T-helper 2 cell treated with Interferon-gamma antibody and Interleukin-4, amounts not matched to agents 5 μg/mL and 100 μg/mL, for 36 hours (primary cell): ENCODE data around the gene TAAR8.
"Not testable (repeated sequence)": the region's sequence is repeated elsewhere in the genome, so short reads cannot be mapped to it uniquely, and the experiment has no call there.

ENCODE experiments used
- DNase-seq: peaks from one replicate; pipeline ENCODE4 v3.0.0; 2021; ENCODE audit warnings: low spot score
- H3K27ac Mint-ChIP-seq: one replicate; pipeline ENCODE4 v1.8.0; 2021; ENCODE audit warnings: mild to moderate bottlenecking, mixed read lengths
- H3K27me3 Mint-ChIP-seq: one replicate; pipeline ENCODE4 v1.8.0; 2021; ENCODE audit warnings: low read depth, mixed read lengths
- H3K36me3 Mint-ChIP-seq: one replicate; pipeline ENCODE4 v1.8.0; 2021; ENCODE audit warnings: low read depth, mixed read lengths
- H3K4me1 Mint-ChIP-seq: one replicate; pipeline ENCODE4 v1.8.0; 2021; ENCODE audit warnings: low read depth, mixed read lengths
- H3K4me3 Mint-ChIP-seq: one replicate; pipeline ENCODE4 v1.8.0; 2022; ENCODE audit warnings: mild to moderate bottlenecking, moderate library complexity, mixed read lengths
- H3K9me3 Mint-ChIP-seq: one replicate; pipeline ENCODE4 v1.8.0; 2021; ENCODE audit warnings: mixed read lengths

TAAR8 gene

DNA sequence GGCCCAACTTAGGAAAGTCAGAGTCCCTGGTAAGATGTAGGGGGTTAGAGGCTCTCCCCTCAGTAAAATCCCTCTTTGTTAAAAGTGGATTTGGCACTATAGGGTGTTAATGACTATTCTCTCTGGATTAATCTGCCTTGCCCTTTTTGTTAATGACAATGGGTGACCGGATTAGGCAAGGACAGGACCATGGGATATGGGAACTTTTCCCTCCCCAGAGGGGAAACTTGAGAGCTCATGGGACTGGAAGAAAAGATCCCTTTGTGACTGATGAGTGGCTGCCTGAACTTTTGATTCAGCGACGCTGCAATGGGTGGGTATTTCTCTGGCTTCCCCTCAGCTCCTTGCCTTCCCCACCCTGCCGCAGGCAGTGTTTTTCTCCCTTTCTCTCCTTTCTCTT is 26.6 kb upstream of the TAAR8 start:
- Mint-ChIP-seq H3K27me3 (peaks cover 45% of the 10 kb centered on the region), H3K9me3 (no peaks in the 10 kb centered on the region), H3K36me3 (no peaks in the 10 kb centered on the region), H3K27ac (no peak overlapping the region), H3K4me3 (no peak overlapping the region), H3K4me1 (no peaks in the 10 kb centered on the region)
- DNase-seq, result no peak

DNA sequence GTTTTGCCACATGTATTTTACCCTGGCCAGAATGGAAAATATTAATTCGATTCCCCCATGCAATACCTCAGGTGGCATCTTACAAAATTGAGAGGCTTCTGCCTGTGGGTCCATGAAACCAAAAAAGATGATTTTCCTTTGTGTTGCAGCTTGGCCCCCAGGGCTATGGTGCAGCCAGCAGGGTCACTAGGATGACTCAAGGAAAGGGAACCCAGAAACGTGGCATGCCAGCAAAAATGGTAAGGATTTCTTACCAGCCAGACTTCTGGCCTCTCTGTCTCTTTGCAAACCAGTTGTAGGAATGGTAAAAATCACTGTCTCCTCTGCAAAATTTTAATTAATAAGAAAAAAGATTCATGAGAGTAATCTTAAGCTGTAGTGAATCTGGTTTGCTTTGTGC is 26.0 kb upstream of the TAAR8 start:
- H3K4me1 Mint-ChIP-seq, result no peaks in the 10 kb centered on the region
- H3K27ac Mint-ChIP-seq, result no peak overlapping the region
- peaks cover 45% of the 10 kb centered on the region for H3K27me3 Mint-ChIP-seq
- no peak for DNase-seq
- H3K4me3 Mint-ChIP-seq, result no peak overlapping the region
- H3K9me3 Mint-ChIP-seq, result no peaks in the 10 kb centered on the region
- no peaks in the 10 kb centered on the region for H3K36me3 Mint-ChIP-seq

DNA sequence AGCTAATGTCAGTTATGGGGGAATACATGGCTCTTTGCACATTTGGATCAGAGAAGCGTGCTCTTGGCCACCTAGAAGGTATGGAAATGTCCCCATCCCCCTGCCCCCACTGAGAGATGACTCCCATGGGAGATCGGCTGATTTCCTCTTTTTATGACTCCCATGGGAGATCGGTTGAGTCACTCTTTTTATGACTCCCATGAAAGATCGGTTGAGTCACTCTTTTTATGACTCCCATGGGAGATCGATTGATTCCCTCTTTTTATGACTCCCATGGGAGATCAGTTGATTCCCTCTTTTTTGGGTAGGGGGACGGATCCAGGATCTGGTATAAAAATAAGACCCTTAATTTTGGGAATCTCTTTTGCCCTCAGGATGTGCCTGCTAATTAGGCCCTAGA is 24.7 kb upstream of the TAAR8 start:
- Mint-ChIP-seq H3K27me3 (peaks cover 39% of the 10 kb centered on the region), H3K4me3 (no peak overlapping the region), H3K27ac (no peak overlapping the region), H3K36me3 (no peaks in the 10 kb centered on the region), H3K4me1 (no peaks in the 10 kb centered on the region), H3K9me3 (no peaks in the 10 kb centered on the region)
- DNase-seq, result no peak

DNA sequence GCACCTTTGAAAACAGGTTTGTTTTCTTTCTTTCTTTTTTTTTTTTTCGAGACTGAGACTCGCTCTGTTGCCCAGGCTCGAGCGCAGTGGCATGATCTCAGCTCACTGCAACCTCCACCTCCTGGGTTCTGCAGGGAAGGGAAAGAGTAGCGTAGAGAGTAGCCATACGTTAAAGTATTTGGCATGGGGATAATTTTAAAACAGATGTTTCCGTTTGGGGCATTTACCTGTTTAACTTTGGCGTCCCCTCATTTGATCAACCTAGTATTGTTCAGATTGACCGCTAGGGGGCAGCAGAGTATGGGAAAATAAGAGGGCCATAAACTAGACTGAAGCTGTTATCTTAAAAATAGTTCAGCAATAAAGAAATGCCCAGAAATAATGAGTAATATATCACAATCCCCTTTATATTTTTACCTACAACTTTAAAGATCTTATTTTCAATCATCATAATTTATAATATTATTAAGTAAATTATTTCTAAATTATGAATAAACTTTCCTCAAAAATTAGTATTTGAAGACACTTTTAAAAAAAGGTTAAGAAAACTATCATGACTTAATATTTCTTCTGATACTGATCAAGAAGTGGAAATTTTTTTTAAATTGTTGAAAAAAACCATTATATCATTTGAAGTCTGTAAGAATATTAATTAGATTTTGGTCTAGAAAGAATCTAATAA is 22.0 kb upstream of the TAAR8 start:
- Mint-ChIP-seq H3K36me3 (no peaks in the 10 kb centered on the region), H3K27ac (no peak overlapping the region), H3K9me3 (no peaks in the 10 kb centered on the region), H3K4me3 (no peak overlapping the region), H3K27me3 (peaks cover 25% of the 10 kb centered on the region), H3K4me1 (no peaks in the 10 kb centered on the region)
- peak; percentile 28 for DNase-seq

DNA sequence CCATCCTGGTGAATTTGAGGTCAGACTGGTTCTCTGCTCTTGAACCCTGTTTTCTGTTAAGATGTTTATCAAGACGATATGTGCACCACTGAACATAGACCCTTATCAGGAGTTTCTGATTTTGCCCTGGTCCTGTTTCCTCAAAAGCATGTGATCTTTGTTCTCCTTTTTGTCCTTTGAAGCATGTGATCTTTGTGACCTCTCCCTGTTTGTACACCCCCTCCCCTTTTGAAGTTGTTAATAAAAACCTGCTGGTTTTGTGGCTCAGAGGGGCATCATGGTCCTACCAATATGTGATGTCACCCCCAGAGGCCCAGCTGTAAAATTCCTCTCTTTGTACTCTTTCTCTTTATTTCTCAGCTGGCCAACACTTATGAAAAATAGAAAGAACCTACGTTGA is 17.9 kb upstream of the TAAR8 start:
- not testable (repeated sequence) for H3K4me1 Mint-ChIP-seq, H3K27ac Mint-ChIP-seq, DNase-seq, H3K36me3 Mint-ChIP-seq, H3K4me3 Mint-ChIP-seq, H3K9me3 Mint-ChIP-seq
- H3K27me3 Mint-ChIP-seq, result peaks cover 30% of the 10 kb centered on the region

DNA sequence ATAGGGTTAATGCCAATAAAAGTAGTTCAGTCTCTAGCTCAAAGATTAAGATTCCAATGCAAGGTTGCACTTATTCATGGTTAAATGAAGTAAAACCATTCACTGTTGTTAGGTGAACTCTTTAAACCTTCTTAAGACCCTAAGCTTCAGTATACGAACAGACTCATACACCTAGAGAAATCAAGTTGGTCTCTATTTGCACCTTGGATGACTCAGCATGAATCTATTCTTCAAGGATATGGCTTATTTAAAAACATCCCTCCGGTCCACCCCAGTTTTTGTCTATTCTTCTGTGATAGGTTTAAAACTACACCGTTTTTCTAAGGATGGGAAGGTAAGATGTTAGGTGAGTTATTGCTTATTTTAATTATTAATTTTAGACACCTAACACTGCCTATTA is 15.3 kb upstream of the TAAR8 start:
- no peaks in the 10 kb centered on the region for H3K4me1 Mint-ChIP-seq
- no peak for DNase-seq
- H3K27ac Mint-ChIP-seq, result no peak overlapping the region
- no peak overlapping the region for H3K4me3 Mint-ChIP-seq
- peaks cover 38% of the 10 kb centered on the region for H3K27me3 Mint-ChIP-seq
- no peaks in the 10 kb centered on the region for H3K36me3 Mint-ChIP-seq
- H3K9me3 Mint-ChIP-seq, result no peaks in the 10 kb centered on the region

DNA sequence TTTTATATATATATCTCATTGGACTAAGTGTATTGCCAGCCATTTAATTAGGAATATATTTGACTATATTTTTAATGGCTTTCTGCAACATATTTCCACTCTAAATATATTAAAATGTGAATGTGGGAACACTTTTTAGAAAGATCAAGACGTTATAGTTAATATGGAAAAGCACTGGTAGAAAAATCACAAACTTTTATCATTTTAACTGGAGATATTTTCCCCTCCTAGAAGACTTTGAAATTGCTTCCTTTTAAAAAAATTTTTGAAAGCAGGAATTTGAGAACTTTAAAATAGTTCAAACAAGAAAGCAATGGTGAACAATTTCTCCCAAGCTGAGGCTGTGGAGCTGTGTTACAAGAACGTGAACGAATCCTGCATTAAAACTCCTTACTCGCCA is 14.5 kb upstream of the TAAR8 start, which contains the start of gene TAAR9:
Gene TAAR9, plus strand, starts transcription at position 301 of the 400 bp plus-strand sequence. Its CDS starts 13 bp downstream, at position 314.
- Mint-ChIP-seq H3K27me3 (peaks cover 38% of the 10 kb centered on the region), H3K27ac (no peak within 1 kb of the TSS), H3K9me3 (no peaks in the 10 kb centered on the region), H3K4me1 (no peaks in the 10 kb centered on the region), H3K4me3 (no peak within 1 kb of the TSS), H3K36me3 (no peaks in the 10 kb centered on the region)
- DNase-seq, result no peak

DNA sequence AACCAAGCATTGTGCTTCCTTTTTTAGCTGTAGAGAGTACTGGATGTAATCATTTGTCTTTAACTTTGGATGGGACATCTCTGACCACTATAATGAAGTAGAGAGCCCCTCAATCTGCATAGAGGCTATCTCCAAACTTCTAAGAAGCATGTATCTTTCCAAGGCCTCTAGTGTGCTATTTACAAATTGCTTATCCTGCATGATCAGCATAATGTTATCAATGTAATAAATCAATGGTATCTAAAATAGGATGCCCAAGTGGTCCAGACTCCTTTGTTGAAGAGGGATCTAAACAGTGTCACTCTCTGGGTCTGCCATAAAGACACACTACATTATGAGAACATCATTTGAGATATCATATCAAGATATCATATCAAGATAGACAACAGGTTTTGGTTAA is 7.6 kb upstream of the TAAR8 start:
- Mint-ChIP-seq H3K36me3 (no peaks in the 10 kb centered on the region), H3K4me1 (no peaks in the 10 kb centered on the region), H3K27ac (no peak overlapping the region), H3K4me3 (no peak overlapping the region), H3K27me3 (peaks cover 33% of the 10 kb centered on the region), H3K9me3 (no peaks in the 10 kb centered on the region)
- no peak for DNase-seq

DNA sequence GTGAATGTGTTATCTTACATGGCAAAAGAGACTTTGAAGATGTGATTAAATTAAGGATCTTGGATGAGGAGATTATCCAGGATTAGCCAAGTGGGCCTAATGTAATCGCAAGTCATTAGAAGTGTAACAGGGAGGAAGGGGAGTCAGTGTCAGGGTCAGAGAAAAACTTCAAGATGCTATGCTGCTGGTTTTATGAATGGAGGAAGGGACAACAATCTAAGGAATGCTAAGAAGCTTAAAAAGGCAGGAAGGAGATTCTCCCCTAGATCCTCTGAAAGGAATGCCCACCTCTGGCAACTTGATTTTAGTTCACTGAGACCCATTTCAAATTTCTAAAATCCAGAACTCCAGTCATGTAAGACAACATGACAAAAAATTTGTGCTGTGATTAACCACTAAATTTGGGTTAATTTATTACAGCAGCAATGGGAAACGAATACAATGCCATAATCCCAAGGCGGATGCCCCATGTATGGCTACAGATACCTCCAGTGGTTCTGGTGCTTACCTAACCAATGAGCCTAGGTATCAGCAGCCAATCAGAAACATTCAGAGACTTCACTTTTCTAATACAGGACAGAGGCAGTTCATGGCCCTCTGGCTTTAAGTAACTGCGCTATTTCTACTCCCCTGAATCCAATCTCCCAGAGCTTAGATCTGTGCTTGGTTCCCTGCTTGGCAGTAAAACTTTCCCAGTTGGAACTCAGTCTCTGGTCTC is 3.6 kb upstream of the TAAR8 start:
- no peak for DNase-seq
- H3K36me3 Mint-ChIP-seq, result no peaks in the 10 kb centered on the region
- peaks cover 13% of the 10 kb centered on the region for H3K27me3 Mint-ChIP-seq
- H3K4me1 Mint-ChIP-seq, result no peaks in the 10 kb centered on the region
- no peak overlapping the region for H3K27ac Mint-ChIP-seq
- no peaks in the 10 kb centered on the region for H3K9me3 Mint-ChIP-seq
- no peak overlapping the region for H3K4me3 Mint-ChIP-seq

DNA sequence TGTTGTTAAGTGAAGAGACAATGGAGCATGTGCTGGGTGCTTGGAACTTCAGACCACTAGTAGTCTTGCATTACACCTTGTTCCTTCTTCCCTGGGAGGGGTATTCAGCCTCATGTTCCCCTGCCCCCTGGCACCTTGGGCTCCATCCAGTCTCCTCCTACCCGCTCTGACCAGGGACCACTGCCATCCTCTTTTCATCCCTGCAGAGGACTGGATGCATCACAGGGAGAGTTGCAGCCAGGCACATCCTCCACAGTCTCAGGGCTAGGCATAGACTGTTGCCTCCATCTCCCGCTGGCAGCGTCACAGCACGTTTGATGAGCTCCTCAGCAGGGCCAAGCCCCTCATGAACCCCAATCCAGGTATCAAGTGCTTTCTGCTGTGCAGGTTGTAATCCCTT is 1.3 kb upstream of the TAAR8 start:
- DNase-seq, result no peak
- Mint-ChIP-seq H3K9me3 (no peaks in the 10 kb centered on the region), H3K36me3 (no peaks in the 10 kb centered on the region), H3K27ac (no peak overlapping the region), H3K4me3 (no peak overlapping the region), H3K27me3 (peaks cover 14% of the 10 kb centered on the region), H3K4me1 (no peaks in the 10 kb centered on the region)

DNA sequence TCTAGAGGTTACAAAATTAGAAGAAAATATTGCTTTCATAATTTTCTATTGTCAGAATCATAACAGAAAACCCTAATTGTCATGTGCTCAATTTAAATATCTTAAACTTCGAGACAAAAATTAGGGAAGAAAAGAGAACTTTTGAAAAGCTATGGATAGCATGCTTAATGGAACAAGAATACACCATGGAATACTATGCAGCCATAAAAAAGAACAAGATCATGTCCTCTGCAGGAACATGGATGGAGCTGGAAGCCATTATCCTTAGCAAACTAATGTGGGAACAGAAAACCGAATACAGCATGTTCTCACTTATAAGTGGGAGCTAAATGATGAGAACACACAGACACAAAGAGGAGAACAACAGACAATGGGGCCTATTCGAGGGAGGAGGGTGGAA is 7.6 kb downstream of the TAAR8 start:
- not testable (repeated sequence) for H3K9me3 Mint-ChIP-seq, DNase-seq, H3K4me1 Mint-ChIP-seq, H3K4me3 Mint-ChIP-seq, H3K36me3 Mint-ChIP-seq, H3K27ac Mint-ChIP-seq, H3K27me3 Mint-ChIP-seq

DNA sequence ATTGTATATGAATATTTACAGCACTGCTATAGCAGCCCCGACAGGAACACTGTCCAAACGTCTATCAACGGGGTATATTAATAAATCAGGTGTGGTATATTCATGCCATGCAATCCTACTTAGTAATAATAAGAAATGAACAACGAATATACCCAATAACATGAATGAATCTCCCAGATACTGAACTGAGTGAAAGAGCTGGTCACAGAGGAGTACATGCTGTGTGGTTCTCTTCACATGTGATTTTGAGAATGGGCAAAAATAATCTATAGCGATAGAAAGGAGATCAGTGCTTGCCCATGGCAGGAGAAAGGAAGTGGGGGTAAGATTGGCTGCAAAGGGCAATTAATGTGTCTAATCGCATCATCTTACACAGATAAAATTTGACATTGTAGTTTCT is 13.9 kb downstream of the TAAR8 start:
- Mint-ChIP-seq H3K4me1 (no peaks in the 10 kb centered on the region), H3K36me3 (no peaks in the 10 kb centered on the region), H3K4me3 (no peak overlapping the region), H3K27me3 (peaks cover 8% of the 10 kb centered on the region), H3K27ac (no peak overlapping the region), H3K9me3 (no peaks in the 10 kb centered on the region)
- no peak for DNase-seq

DNA sequence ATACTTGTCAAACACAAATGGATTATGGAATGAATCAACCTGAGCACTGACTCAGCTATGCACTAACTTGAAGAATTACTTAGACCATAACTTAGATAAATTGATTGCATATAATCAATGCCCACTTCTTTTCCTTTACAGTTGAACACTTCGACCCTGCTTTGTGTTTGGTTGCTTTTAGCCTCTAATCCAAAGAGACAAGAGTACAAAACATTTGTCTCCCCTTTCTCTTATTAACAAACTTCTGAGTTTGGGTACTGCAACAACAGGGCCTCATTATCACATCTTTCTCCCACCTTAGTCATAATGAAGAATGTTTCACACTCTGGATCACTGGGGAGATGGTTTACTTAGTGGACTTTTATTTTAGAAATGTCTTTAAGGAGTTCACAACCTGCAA is 15.1 kb downstream of the TAAR8 start:
- Mint-ChIP-seq H3K4me3 (no peak overlapping the region), H3K4me1 (no peaks in the 10 kb centered on the region), H3K9me3 (no peaks in the 10 kb centered on the region), H3K27me3 (peaks cover 9% of the 10 kb centered on the region), H3K27ac (no peak overlapping the region), H3K36me3 (no peaks in the 10 kb centered on the region)
- DNase-seq, result no peak

DNA sequence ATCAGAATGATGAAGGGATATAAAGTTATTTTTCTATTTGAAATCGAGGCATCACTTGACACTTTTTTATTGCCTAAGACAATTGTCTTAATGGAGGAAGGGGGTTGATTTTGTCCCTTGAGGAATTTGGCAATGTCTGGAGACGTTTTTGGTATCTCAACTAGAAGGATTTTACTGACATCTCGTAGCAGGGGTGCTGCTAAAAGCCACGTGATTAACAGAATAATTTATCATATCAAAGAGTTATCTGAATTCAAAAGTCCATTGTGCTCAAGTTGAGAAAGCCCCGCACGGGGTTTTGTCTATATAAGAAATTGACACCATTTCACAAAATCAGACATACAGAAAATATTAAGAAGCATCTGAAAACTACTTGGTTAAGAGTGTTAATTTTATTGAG is 16.1 kb downstream of the TAAR8 start:
- no peak for DNase-seq
- Mint-ChIP-seq H3K27ac (no peak overlapping the region), H3K4me3 (no peak overlapping the region), H3K9me3 (no peaks in the 10 kb centered on the region), H3K27me3 (peaks cover 12% of the 10 kb centered on the region), H3K36me3 (no peaks in the 10 kb centered on the region), H3K4me1 (no peaks in the 10 kb centered on the region)

DNA sequence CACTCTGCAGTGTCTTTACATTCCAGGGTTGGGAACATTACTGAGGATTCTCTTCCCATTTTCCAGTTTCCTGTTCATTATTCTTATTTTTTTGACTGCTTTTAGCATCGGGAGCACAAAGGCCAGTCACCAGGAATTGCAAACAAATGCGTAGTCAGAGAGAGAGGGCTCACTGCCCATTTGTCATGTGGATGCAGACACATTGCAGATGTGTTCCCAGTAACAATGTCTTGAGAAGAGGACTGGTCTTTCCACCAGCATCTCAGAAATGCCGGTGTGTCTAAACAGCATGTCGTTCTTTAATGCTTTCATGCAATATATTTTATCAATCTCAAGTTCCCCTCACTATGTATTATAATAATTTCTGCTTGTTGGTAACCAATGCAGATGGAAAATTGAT is 16.7 kb downstream of the TAAR8 start:
- no peaks in the 10 kb centered on the region for H3K9me3 Mint-ChIP-seq
- no peak overlapping the region for H3K4me3 Mint-ChIP-seq
- no peak overlapping the region for H3K27ac Mint-ChIP-seq
- no peaks in the 10 kb centered on the region for H3K36me3 Mint-ChIP-seq
- DNase-seq, result no peak
- H3K4me1 Mint-ChIP-seq, result no peaks in the 10 kb centered on the region
- H3K27me3 Mint-ChIP-seq, result peaks cover 13% of the 10 kb centered on the region
